Jurkat, Clone E6-1 (cell line): ENCODE results near the gene TP53TG5.

ENCODE experiments used
- DNase-seq: peaks from one replicate; pipeline ENCODE4 v3.0.0-alpha.2; 2011; ENCODE audit warnings: low read depth, low spot score
- H3K4me3 ChIP-seq: 2 replicates; pipeline ENCODE4 v1.5.1; 2011; ENCODE audit warnings: mild to moderate bottlenecking, low read length, control low read depth, moderate library complexity

Gene TP53TG5

DNA sequence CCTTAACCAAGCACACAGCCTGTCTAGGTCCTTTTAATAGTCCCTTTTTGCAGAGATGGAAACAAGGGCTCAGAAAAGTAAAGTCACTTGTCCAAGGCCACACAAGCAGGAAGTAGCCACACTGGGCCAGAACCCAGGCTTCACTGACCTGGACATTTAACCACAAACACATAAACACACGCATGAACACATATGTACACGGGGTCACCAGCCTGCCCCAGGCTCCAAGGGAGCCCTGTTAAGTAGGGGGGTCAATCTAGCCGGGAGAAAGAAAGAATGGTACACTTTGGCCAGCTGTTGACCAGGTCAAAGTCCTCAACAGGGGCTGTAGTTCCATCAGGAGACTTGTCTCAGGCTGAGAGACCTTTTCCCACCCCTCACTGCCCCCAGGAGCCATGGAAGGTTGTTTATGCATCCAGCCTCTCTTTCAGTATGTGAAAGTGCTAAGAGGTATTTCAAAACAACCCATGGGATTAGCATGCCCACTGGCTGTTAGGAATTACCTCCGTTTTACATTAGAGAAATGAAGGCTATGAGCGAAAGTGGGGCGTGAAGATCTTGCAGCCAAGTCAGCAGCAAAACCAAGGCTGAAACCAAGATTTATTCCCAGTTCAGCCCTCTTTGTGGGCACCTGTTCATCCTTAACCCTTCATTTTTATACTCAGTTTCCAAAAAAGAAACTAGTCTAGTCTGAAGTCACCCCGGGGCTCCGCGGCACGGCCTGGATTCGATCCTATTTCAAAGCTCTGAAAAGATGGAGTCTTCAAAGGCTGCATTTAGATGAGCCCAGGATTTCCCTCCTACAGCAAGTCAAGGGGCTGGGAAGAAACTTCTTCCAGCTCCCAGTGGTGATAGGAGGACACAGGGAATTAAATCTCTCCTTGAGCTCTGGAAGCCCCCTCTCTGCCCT, 39.7 kb downstream of the TP53TG5 start:
- DNase-seq, result no peak
- H3K4me3 ChIP-seq, result no peak overlapping the region

DNA sequence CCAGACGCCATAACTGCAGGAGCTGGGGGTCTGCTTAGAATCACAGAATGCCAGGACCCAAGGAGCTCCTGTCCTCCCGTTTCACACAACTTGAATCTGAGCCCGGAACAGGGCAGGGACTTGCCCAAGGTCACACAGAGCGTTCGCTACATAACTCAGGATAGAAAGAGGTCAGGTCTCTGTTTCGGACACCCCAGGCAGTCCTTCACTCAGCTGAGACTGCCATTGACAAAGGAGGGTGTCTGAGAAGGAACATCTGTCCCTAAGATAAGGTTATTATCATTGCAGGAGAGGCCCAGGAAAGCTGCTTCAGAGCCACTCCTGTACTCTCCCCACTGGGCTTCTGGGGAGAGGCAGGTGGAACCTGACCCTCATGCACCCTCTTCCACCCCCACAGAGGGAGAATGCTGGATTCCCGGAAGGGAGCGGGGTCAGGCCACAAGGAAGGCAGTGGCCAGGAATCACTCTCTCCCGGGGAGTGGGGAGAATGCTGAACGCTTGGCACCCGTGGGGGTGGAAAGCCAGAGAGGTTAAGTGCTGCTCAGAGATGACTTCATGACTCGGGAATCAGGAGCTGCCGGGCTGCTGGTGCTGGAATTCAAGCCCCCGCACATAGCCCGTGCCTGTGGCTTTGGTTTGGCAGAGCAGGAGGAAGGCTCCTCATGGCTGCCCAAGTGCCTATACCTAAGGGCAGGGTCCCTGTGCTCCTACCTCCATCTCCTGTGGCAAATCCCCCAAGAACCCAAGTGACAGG, 40.6 kb downstream of the TP53TG5 start:
- H3K4me3 ChIP-seq, result no peak overlapping the region
- no peak for DNase-seq

DNA sequence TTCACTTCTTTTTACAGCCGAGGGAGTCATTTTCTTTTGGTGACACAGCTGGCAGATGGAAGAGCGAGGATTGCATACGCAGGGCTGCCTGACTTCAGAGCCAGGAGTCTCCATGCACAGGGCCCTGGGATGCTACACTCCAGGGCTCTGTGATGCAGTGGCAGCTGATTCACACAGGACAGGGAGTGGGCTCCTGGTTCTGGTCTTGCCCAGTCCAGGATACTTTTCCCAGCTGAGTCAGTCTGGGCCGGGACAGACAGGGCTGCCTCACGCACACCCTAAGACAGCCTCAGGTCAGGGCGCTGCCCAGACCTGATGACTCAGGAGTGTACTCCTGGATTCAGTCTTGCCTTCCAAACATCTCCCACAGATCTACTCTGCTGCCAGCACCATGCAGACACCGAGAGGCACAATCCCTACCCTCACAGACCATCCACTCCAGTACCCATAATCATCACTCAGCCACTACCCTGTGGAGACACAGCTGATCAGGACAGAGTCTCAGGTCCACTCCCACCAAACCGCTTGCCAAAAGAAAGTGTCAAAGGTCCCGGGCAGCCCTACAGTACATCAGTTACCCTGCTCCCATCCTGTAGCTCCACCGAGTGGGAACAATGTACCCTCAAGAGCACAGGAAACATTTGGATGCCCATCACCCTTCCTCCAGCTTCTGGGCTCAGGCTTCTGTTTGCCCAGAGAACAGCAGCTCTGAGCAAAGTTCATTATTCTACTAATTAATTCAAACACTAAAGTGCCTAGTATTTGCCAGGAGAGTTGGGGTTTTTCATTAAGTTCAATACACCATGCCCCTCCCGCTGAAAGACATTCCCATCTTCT, 41.4 kb downstream of the TP53TG5 start:
- no peak for DNase-seq
- no peak overlapping the region for H3K4me3 ChIP-seq

DNA sequence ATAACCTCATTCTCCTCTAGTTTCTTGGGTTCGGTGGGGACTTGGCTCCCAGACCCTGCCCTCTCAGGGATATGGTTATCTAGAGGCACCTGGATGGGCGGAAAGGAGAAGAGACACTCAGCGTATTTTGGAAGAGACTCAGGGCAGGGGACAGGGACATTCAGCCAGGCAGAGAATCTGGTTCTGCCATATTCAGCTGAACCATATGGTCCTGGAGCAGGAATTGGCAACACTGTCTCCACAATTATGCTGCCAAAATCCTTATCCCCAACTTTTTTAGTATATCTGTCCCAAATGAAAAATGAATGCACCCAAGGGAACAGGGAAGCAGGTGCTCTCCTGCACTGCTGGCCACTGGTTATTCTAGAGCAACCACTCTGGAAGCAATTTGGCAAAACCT, 47.6 kb downstream of the TP53TG5 start:
- no peak overlapping the region for H3K4me3 ChIP-seq
- DNase-seq, result no peak

DNA sequence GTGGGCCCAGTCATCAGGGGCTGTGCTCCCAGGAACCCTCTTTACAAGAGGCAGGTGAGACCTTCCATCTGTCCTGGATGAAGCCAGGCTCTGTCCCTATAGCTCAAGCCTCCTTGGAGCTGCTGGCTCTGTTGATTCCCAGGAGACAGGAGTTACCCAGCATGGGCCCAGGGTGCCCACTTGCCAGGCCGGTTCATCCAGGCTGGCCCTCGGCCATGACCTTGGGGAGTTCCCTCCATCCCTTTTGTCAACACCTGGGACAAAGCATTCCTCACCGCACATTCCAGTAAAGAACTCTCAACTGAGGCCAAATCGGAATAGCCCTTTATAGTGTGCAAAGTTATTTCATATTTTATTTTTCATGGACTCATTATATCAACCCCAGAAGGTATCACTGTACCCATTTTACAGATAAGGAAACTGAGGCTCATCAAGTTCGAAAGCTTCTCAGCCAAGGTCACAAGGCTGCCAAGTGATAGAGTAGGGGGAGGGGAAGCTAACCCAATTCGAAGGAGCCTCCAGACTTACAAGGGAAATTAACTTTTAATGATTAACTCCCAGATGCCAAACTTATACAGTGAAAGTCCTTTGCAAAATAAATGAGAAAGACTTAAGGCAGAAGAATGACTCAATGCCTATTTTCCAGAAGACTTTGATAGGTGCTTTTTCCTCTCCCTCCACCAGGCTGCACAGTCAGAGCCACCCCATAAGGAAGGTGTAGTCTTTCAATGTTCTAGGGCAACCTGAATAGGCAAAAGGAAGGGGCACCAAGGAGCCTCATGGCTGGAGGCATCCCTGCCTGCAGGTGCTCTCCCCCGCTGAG, 48.4 kb downstream of the TP53TG5 start:
- DNase-seq, result no peak
- H3K4me3 ChIP-seq, result no peak overlapping the region

DNA sequence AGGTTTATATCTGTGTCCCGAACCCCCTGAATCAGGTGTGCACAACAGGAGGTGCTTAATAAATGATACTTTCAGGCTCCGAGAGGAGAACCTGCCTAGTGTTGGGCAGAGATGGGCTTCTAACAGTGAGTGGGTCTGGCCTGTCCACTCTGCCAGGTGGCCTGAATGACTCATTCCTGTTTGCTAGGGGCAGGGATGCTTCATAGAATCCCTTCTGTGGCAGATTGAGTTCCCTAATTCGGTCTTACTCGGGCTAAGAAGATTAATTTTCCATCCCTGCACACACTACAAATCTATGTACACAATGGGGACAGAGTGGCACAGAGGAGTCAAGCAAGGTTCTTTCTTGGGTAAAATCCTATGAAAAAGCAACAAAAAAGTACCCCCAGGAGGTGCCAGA, 49.7 kb downstream of the TP53TG5 start:
- no peak for DNase-seq
- H3K4me3 ChIP-seq, result no peak overlapping the region

DNA sequence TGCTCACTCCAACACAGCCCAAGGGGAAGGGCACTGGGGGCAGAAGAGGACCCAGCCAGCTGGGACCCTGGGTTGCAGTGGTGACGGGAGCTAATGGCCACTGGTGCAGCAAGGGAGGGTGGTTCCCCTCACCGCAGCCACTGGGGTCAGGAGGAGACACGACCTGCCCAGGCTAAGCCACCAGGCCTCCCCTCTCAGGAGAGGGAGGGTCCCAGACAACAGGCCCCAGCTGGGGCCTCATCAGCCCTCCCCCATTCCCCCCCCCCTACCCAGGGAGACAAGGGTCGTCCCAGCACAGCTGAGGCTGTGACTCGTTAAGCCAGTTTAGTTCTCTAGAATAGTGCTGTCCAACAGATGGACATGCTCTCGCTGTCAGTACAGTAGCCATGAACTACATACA, 52.8 kb downstream of the TP53TG5 start:
- no peak overlapping the region for H3K4me3 ChIP-seq
- no peak for DNase-seq

DNA sequence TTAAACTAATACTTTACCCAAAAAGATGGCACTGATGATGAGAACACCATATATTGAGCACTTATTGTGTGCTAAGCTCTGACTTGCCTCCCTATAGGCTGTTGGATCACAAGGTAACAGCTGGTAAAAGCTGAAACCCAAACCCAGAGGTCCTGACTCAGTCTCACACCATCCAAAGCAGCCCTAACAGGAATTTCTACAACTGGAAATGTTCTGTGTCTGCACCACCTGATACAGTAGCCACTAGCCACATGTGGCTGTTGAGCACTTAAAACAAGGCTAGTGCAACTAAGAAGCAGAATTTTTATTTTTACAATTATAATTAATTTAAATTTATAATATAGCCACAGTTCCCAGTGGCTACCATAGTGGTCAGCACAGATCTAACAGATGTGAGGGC, 54.4 kb downstream of the TP53TG5 start:
- no peak overlapping the region for H3K4me3 ChIP-seq
- no peak for DNase-seq

DNA sequence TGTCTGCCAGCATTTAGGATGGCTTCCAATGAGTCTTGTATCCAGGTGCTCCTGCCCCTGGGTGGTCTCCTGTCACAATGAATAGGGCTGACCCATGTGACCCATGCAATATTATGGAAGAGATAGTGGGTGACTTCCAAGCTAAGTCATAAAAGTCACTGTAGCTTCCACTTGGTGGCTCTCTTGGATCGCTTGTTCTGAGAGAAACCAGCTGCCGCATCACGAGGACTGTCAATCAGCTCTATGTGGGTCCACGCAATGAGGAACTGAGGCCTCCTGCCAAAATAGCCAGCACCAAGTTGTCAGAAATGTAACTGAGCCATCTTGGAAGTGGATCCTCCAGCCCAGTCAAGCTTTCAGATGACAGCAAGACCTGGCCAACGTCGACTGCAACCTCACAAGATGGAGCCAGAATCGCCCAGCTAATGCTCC, 55.2 kb downstream of the TP53TG5 start:
- H3K4me3 ChIP-seq, result no peak overlapping the region
- no peak for DNase-seq
